NCI-H1105 (cell line): Measurements from ENCODE around the gene CUEDC1.
"Not testable (repeated sequence)": the region's sequence is repeated elsewhere in the genome, so short reads cannot be mapped to it uniquely, and the experiment has no call there.

ENCODE experiments used
- DNase-seq: peaks from one replicate; lab custom pipeline; 2025; lab: John Stamatoyannopoulos, UW

CUEDC1 gene

GRCh38 chr17:57984936-57985674 is 29.9 kb upstream of the CUEDC1 start:
- DNase-seq = no peak

GRCh38 chr17:57984261-57984890 is 29.2 kb upstream of the CUEDC1 start:
- no peak for DNase-seq

GRCh38 chr17:57983446-57983845 is 28.2 kb upstream of the CUEDC1 start:
- DNase-seq = no peak

- no peak for DNase-seq
Observed at GRCh38 chr17:57982452-57983170, 27.4 kb upstream of the CUEDC1 start.

GRCh38 chr17:57980522-57980921 is 25.3 kb upstream of the CUEDC1 start:
- no peak for DNase-seq

GRCh38 chr17:57979076-57979475 is 23.9 kb upstream of the CUEDC1 start:
- DNase-seq = no peak

GRCh38 chr17:57976594-57976993 is 21.4 kb upstream of the CUEDC1 start:
- no peak for DNase-seq

GRCh38 chr17:57975044-57975443 is 19.8 kb upstream of the CUEDC1 start:
- no peak for DNase-seq

- not testable (repeated sequence) for DNase-seq
Observed at GRCh38 chr17:57974053-57974824, 19.0 kb upstream of the CUEDC1 start.

- no peak for DNase-seq
Observed at GRCh38 chr17:57972151-57972550, 16.9 kb upstream of the CUEDC1 start.

- no peak for DNase-seq
Observed at GRCh38 chr17:57971572-57971971, 16.4 kb upstream of the CUEDC1 start.

- DNase-seq = no peak
Observed at GRCh38 chr17:57970710-57971109, 15.5 kb upstream of the CUEDC1 start.

- DNase-seq = no peak
Observed at GRCh38 chr17:57968456-57968855, 13.2 kb upstream of the CUEDC1 start.

- DNase-seq = no peak
Observed at GRCh38 chr17:57966875-57967274, 11.7 kb upstream of the CUEDC1 start.

- no peak for DNase-seq
Observed at GRCh38 chr17:57966246-57966645, 11.0 kb upstream of the CUEDC1 start.

- DNase-seq = no peak
Observed at GRCh38 chr17:57965521-57966160, 10.4 kb upstream of the CUEDC1 start.

- DNase-seq = no peak
Observed at GRCh38 chr17:57963149-57963511, 7.9 kb upstream of the CUEDC1 start.

GRCh38 chr17:57962279-57963148 is 7.3 kb upstream of the CUEDC1 start:
- no peak for DNase-seq

- DNase-seq = no peak
Observed at GRCh38 chr17:57959929-57960328, 4.7 kb upstream of the CUEDC1 start.

- DNase-seq = not testable (repeated sequence)
Observed at GRCh38 chr17:57958391-57958790, 3.2 kb upstream of the CUEDC1 start.

- DNase-seq = no peak
Observed at GRCh38 chr17:57957886-57958285, 2.7 kb upstream of the CUEDC1 start.
